CD4-positive, alpha-beta T cell treated with Interleukin-15 for 1 hour (primary cell): ENCODE data around the gene LOXL1.
A peak's percentile ranks its signal among the peaks of the same experiment; 100 is the strongest.

Source experiments
- DNase-seq: peaks from one replicate; pipeline ENCODE4 v3.0.0-alpha.2; 2020

Gene LOXL1

GRCh38 chr15:73940061-73940981 is 14.1 kb downstream of the LOXL1 start:
- DNase-seq = no peak

GRCh38 chr15:73941044-73941443 is 14.8 kb downstream of the LOXL1 start:
- no peak for DNase-seq

- DNase-seq = no peak
These were observed 15.2 kb downstream of the LOXL1 start for GRCh38 chr15:73941449-73941848.

GRCh38 chr15:73941871-73942635 is 15.8 kb downstream of the LOXL1 start:
- no peak for DNase-seq

- no peak for DNase-seq
These were observed 16.5 kb downstream of the LOXL1 start for GRCh38 chr15:73942751-73943270.

GRCh38 chr15:73944161-73945129 is 18.2 kb downstream of the LOXL1 start:
- no peak for DNase-seq

- DNase-seq = no peak
These were observed 18.9 kb downstream of the LOXL1 start for GRCh38 chr15:73945130-73945508.

GRCh38 chr15:73946046-73946721 is 19.9 kb downstream of the LOXL1 start:
- DNase-seq = no peak

GRCh38 chr15:73946795-73947370 is 20.6 kb downstream of the LOXL1 start:
- DNase-seq = no peak

GRCh38 chr15:73947651-73948050 is 21.4 kb downstream of the LOXL1 start:
- no peak for DNase-seq

GRCh38 chr15:73948396-73948795 is 22.1 kb downstream of the LOXL1 start:
- DNase-seq = no peak

- DNase-seq = no peak
These were observed 22.7 kb downstream of the LOXL1 start for GRCh38 chr15:73948982-73949381.

GRCh38 chr15:73949496-73949895 is 23.2 kb downstream of the LOXL1 start:
- DNase-seq = no peak

- DNase-seq = no peak
These were observed 24.2 kb downstream of the LOXL1 start for GRCh38 chr15:73950479-73950830.

GRCh38 chr15:73950831-73951561 is 24.7 kb downstream of the LOXL1 start:
- DNase-seq = peak; percentile 73

GRCh38 chr15:73951601-73952000 is 25.3 kb downstream of the LOXL1 start:
- DNase-seq = no peak

GRCh38 chr15:73952171-73952912 is 26.1 kb downstream of the LOXL1 start:
- no peak for DNase-seq

GRCh38 chr15:73952913-73953750 is 26.9 kb downstream of the LOXL1 start:
- no peak for DNase-seq
